ENCODE results near the gene XRCC5.
"Not testable (repeated sequence)": the region's sequence is repeated elsewhere in the genome, so short reads cannot be mapped to it uniquely, and the experiment has no call there.

DNA sequence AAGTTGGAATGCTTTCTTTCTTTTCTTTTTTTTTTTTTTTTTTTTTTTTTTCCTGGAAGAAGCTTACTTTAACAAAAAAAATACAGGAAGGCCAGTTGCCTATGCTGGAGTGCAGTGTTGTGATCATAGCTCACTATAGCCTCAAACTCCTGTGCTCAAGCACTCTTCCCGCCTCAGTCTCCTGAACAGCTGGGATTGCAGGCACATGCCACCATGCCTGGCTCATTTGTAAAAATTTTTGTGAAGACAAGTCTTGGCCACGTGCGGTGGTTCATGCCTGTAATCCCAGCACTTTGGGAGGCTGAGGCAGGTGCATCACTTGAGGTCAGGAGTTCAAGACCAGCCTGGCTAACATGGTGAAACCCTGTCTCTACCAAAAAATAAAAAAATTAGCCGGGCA lies 32.4 kb downstream of the XRCC5 start:
- TF ChIP-seq, protein P1, sequence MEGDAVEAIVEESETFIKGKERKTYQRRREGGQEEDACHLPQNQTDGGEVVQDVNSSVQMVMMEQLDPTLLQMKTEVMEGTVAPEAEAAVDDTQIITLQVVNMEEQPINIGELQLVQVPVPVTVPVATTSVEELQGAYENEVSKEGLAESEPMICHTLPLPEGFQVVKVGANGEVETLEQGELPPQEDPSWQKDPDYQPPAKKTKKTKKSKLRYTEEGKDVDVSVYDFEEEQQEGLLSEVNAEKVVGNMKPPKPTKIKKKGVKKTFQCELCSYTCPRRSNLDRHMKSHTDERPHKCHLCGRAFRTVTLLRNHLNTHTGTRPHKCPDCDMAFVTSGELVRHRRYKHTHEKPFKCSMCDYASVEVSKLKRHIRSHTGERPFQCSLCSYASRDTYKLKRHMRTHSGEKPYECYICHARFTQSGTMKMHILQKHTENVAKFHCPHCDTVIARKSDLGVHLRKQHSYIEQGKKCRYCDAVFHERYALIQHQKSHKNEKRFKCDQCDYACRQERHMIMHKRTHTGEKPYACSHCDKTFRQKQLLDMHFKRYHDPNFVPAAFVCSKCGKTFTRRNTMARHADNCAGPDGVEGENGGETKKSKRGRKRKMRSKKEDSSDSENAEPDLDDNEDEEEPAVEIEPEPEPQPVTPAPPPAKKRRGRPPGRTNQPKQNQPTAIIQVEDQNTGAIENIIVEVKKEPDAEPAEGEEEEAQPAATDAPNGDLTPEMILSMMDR (IDR thresholded peaks at IDR 0.05): not testable (repeated sequence)
- TF ChIP-seq POLR2A (IDR thresholded peaks at IDR 0.05): not testable (repeated sequence)
